Cardiac ventricle fibroblast (primary cell): ENCODE results near the gene TMEM212. TPM values are rescaled to one million over a fixed set of nuclear protein-coding genes. Genes with fewer than 3 reads are reported as not detected.

Experiments used
- total RNA-seq: library from RNA; depleted of rRNA; stranded (reverse); fragments of >200 nt; gene quantifications from 2 replicates; pipeline ENCODE4 v1.2.3, GENCODE V29; 2015

TMEM212 gene
- total RNA-seq: not detected in 2 replicates

DNA sequence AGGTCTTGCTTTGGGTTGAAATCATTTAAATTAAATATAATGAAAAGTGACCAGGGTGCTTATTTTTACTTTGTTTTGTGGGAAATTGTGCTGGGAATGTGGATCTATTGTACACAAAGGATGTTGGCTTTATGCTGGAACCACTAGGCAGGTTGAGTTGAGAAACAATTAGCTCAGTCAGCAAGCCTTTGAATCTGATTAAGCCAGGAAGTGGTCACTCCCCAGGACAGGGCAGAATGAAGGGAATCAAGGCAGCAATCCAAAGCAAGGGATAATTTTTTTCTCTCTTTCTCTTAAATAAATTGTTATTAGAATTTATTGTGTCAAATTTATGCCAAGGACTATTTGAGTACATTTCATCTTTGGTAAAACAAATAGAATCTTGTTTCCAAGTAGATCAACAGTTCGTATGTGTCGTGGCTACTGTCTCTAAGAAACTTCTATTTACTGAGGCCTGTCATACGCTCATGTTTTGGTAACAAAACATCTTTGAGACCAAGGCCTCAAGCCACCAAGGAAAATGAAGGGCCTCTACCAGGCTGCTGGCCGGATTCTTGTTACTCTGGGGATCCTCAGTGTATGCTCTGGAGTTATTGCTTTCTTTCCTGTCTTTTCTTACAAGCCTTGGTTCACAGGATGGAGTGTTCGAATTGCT is at the start of gene TMEM212:
TSS of gene TMEM212 (plus strand) at position 486 of the 655 bp plus-strand sequence. CDS start at position 521, 35 bp downstream.

DNA sequence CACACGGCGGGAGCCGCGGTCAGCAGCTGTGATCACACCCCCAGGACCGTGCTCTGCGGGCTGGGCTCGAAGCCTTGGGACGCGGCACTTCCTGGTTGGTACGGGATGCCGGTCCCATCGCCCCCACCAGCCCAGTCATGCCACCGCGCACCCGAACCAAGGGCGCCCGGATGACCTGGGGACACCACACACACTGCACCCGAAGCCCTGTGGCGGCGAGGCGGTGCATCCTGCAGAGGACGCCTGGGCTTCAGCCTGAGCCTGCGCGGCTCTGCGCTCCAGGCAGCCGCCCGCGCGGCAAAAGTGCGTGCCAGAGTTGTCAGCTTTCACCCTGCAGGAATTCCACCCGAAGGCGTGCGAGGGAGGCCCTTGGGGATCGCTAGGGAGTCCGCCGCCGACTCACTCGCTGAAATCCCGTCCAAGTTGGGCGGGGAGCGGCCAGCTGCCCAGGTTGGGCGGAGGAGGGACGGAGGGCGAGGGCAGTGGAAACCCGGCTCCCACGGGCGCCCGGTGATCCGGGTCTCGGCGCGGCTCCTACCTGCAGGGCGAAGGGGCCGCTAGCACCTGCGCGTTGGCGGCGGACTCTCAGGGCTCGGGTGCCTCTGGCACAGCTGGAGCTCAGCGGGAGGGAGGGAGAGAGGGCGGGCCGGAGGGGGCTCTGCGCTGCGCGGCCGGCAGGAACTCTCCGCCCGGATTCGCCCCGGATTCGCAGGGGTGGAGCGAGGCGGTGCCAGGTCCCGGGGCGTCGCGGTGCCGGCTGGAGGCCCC is 33.1 kb upstream of the TMEM212 start, which contains the start of gene PLD1:
TSS of gene PLD1 (minus strand) at position 623 of the 768 bp plus-strand sequence. CDS start 72,432 bp downstream, outside the sequence.

Other genes starting within 250 kb of the TMEM212 start
- gene PLD1, start 32.9 kb upstream of the TMEM212 start, total RNA-seq: 16.7 and 25.8 TPM in 2 replicates
- gene FNDC3B, start 196.2 kb downstream of the TMEM212 start, total RNA-seq: 108 and 112 TPM in 2 replicates